Breast epithelium (tissue), 4 donors: ENCODE measurements around the gene APMAP. TPM values are rescaled to one million over a fixed set of nuclear protein-coding genes. Genes with fewer than 3 reads are reported as not detected.

ENCODE experiments used
- DNase-seq, 2 donors: peaks; one replicate each; pipeline ENCODE4 v3.0.0-alpha.2; 2019; ENCODE audit warnings: low spot score in 2 of 2
- H3K27ac ChIP-seq, 2 donors: fragments of 200-600 bp; sonication (generic) in 1 of 2; one replicate each; pipeline ENCODE4 v1.5.1; 2016 to 2019; ENCODE audit warnings: mild to moderate bottlenecking in 1 of 2
- H3K27me3 ChIP-seq, 2 donors: fragments of 200-600 bp; sonication (generic) in 1 of 2; one replicate each; pipeline versions ENCODE4 v1.5.1 to v1.6.0; 2017 to 2019; ENCODE audit warnings: control low read depth in 1 of 2, mild to moderate bottlenecking in 1 of 2
- H3K36me3 ChIP-seq: fragments of 200-600 bp; one replicate; pipeline ENCODE4 v1.5.1; 2019
- H3K4me1 ChIP-seq, 2 donors: fragments of 200-600 bp; sonication (generic); one replicate each; pipeline ENCODE4 v1.5.1; 2016 to 2019; ENCODE audit warnings: control low read depth in 1 of 2
- H3K4me3 ChIP-seq, 3 donors: fragments of 200-600 bp; sonication (generic); 1 replicate in 2 of 3; 2 replicates in 1 of 3; pipeline ENCODE4 v1.5.1; 2016 to 2019; ENCODE audit warnings: mild to moderate bottlenecking in 3 of 3, moderate library complexity in 2 of 3
- H3K9me3 ChIP-seq, 2 donors: fragments of 200-600 bp; sonication (generic) in 1 of 2; one replicate each; pipeline ENCODE4 v1.5.1; 2016 to 2019; ENCODE audit warnings: control low read depth in 1 of 2
- POLR2A ChIP-seq: fragments of 450-650 bp; IDR thresholded peaks from one replicate; pipeline ENCODE4 v1.6.1; 2016; ENCODE audit warnings: antibody characterized with exemption, mild to moderate bottlenecking, moderate library complexity
- POLR2AphosphoS5 ChIP-seq, 3 donors: sonication (generic); formaldehyde crosslinking; IDR thresholded peaks; one replicate each; pipeline ENCODE4 v1.6.1; 2017; ENCODE audit warnings: antibody characterized with exemption in 3 of 3
- intact Hi-C: fragments of 100-400 bp; cut with DNase I; formaldehyde crosslinking; loops from one replicate; pipeline ENCODE4 v1.15.1; 2023; ENCODE audit warnings: low total_unique reads
- total RNA-seq, 3 donors: library from RNA; depleted of rRNA; stranded (reverse); fragments of >200 nt; gene quantifications; one replicate each; pipeline ENCODE4 v1.1.0, GENCODE V29; 2016
- TF ChIP-seq, protein P1 (sequence below), 3 donors: fragments of 450-650 bp; IDR thresholded peaks; one replicate each; pipeline ENCODE4 v1.5.1; 2016 to 2017; ENCODE audit warnings: antibody characterized with exemption in 3 of 3, mild to moderate bottlenecking in 3 of 3, moderate library complexity in 3 of 3

APMAP gene, protein sequence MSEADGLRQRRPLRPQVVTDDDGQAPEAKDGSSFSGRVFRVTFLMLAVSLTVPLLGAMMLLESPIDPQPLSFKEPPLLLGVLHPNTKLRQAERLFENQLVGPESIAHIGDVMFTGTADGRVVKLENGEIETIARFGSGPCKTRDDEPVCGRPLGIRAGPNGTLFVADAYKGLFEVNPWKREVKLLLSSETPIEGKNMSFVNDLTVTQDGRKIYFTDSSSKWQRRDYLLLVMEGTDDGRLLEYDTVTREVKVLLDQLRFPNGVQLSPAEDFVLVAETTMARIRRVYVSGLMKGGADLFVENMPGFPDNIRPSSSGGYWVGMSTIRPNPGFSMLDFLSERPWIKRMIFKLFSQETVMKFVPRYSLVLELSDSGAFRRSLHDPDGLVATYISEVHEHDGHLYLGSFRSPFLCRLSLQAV
- total RNA-seq, result 100 to 1,000 TPM in 2 of 3 donors, 10 to 100 TPM in 1; 83.2 to 184 (median 101) TPM

DNA sequence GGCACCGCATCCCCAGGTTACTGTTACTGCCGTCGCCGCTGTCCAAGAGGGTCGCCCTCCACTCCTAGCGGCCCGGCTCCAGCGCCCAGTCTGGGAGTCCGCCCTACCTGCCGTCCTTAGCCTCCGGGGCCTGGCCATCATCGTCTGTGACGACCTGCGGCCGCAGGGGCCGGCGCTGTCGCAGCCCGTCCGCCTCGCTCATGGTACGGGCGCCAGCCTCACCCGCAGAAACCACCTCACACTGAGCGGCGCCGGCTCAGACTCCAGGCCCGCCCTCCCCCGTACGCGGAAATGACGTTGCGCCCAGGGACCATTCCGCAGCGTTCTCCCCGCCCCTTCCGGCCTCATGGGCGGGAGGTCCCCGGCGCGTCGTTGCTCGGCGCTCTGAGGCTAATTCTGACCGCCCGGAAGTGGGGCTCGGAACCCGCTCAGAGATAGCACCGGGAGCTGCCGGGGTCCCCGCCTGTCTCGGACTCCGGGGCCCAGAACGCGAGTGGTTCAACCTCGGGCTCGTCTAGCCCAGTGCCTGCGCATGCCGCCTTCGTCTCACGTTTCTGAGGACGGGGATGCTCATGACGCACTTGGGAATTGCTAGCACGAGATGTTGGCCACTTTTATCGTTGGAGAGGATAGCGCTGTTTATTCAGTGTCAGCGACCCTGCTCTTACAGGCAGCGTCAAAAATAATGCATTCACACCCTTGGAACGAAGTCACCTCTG lies at the start of gene APMAP:
Gene APMAP (minus strand): TSS at position 265 of the 719 bp plus-strand sequence. CDS start 63 bp downstream, at position 202.
- intact Hi-C loops, result loop anchor here (5.0 kb wide), 1 partner anchor 65 kb away; the partner anchor contains the start of gene ACSS1
- Histone ChIP-seq H3K36me3 (no peaks in the 10 kb centered on the region), H3K27me3 (no peaks in the 10 kb centered on the region), H3K4me1 (peaks cover 3 to 15% of the 10 kb centered on the region in 2 donors), H3K27ac (peak within 1 kb of the TSS; percentile 96 to 97), H3K9me3 (no peaks in the 10 kb centered on the region), H3K4me3 (peak within 1 kb of the TSS; percentile 79 to 85 (median 85))
- peak; percentile 93 to 96 for DNase-seq
- TF ChIP-seq, protein P1, sequence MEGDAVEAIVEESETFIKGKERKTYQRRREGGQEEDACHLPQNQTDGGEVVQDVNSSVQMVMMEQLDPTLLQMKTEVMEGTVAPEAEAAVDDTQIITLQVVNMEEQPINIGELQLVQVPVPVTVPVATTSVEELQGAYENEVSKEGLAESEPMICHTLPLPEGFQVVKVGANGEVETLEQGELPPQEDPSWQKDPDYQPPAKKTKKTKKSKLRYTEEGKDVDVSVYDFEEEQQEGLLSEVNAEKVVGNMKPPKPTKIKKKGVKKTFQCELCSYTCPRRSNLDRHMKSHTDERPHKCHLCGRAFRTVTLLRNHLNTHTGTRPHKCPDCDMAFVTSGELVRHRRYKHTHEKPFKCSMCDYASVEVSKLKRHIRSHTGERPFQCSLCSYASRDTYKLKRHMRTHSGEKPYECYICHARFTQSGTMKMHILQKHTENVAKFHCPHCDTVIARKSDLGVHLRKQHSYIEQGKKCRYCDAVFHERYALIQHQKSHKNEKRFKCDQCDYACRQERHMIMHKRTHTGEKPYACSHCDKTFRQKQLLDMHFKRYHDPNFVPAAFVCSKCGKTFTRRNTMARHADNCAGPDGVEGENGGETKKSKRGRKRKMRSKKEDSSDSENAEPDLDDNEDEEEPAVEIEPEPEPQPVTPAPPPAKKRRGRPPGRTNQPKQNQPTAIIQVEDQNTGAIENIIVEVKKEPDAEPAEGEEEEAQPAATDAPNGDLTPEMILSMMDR (IDR thresholded peaks at IDR 0.05), result no peak
- peak; percentile 97 for TF ChIP-seq POLR2A
- peak; percentile 97 to 100 (median 99) for TF ChIP-seq POLR2AphosphoS5 (IDR thresholded peaks at IDR 0.05)

DNA sequence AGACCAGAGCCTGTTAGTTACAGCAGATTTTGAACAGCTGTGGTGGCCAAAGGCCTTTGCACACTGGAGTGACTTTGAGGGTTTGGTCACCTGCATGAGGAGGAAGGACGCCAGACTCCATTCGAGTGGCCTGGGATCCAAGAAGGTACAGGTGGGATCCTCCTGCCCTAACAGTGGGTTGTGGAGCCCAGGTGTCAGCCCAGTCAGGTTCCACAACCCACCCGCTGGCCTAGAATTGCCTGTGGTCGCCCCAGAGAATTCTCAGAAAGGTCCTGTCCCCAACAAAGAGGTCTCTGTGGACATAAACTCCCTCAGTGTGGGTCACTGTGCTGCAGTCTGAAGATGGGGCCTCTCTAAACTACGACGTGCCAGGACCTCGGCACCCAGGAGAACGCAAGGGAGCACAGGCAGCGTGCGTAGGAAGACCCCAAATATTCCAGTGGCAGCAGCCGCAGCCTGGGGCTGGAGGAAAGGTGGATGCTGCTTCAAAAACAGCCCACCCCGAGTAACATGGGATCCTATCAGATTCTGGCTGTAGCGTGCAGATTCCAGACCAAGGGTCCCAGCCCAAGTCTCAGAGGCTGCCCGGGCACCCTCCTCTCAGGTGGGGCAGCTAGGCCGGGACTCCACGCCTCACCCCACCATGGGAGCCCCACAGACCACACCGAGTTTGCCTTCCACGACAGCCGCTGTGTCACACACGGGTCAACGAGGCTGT lies 49.4 kb upstream of the APMAP start:
- peak overlapping the region in 1 of 2 donors; percentile 66 for H3K27ac ChIP-seq
- peaks cover 21 to 31% of the 10 kb centered on the region in 2 donors for H3K4me1 ChIP-seq
- no peaks in the 10 kb centered on the region for H3K9me3 ChIP-seq
- no peaks in the 10 kb centered on the region for H3K27me3 ChIP-seq
- intact Hi-C loops, result no loop called here
- no peak for TF ChIP-seq POLR2AphosphoS5 (IDR thresholded peaks at IDR 0.05)
- TF ChIP-seq, protein P1 (IDR thresholded peaks at IDR 0.05), result no peak
- TF ChIP-seq POLR2A, result no peak
- DNase-seq, result no peak
- no peak overlapping the region for H3K4me3 ChIP-seq
- no peaks in the 10 kb centered on the region for H3K36me3 ChIP-seq

DNA sequence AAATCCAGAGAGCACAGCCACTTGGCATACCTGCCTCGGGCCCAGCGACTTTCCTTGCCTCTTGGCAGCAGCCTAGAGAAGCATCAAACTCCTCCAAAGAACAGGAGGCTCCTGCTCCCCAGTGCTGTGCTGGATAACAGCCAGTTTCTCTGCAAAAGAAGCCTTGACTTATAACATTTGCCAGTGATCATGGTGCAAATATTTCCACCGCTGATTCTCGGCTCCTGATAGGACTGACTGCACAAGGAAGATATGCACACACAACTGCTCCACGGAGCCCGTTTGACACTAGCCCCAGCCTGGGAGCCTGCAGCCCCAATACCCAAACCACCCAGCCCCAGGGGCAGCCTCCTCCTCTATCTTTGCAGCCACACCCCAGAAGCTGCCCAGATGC lies 47.9 kb upstream of the APMAP start:
- intact Hi-C loops, result no loop called here
- DNase-seq, result peak; percentile 61 to 71
- no peak for TF ChIP-seq POLR2A
- no peak for TF ChIP-seq POLR2AphosphoS5 (IDR thresholded peaks at IDR 0.05)
- TF ChIP-seq, protein P1 (IDR thresholded peaks at IDR 0.05), result no peak
- H3K27me3 ChIP-seq, result no peaks in the 10 kb centered on the region
- peak overlapping the region in 1 of 3 donors; percentile 17 for H3K4me3 ChIP-seq
- peaks cover 21 to 31% of the 10 kb centered on the region in 2 donors for H3K4me1 ChIP-seq
- H3K36me3 ChIP-seq, result no peaks in the 10 kb centered on the region
- H3K9me3 ChIP-seq, result no peaks in the 10 kb centered on the region
- H3K27ac ChIP-seq, result peak overlapping the region; percentile 79 to 85

DNA sequence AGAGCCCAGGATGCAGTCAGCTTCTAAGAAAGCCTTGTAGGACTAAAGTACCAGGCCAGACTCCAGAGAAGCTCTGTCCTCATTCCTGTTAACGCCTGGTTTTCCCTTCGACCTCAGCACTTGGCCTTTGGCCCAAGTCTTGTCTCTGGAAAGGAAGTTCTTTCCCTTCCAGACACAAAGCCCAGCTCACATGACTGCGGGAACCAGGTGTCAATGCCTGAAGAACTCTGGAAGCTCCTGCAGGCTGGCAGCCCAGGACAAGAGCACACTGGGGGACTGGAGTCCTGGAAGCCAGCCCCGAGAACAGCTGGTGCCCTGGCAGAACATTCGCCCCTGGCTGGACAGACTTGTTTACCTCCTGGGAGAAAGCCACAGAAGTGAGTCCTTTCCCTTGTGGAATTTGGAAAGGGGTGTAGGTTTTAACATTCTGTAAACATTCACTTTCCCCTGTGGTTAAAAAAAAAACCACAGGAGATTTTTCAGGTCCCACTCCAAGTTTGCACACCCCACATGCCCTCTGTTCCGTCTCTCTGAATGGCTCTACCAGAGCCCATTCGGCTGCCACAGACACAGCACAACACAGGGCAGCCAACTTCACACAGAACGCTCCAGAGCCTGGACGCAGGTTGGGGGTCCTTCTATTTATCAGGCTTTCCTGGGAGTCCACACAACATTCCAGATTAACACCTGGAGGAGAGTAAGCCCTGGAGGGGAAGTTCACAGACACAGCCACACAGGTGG lies 47.3 kb upstream of the APMAP start:
- TF ChIP-seq, protein P1 (IDR thresholded peaks at IDR 0.05), result peak in 1 of 3 donors; percentile 7
- TF ChIP-seq POLR2AphosphoS5 (IDR thresholded peaks at IDR 0.05), result peak; percentile 86 to 95 (median 91)
- TF ChIP-seq POLR2A, result no peak
- DNase-seq, result peak; percentile 95 to 98
- Histone ChIP-seq H3K4me1 (peaks cover 21 to 31% of the 10 kb centered on the region in 2 donors), H3K36me3 (no peaks in the 10 kb centered on the region), H3K27me3 (no peaks in the 10 kb centered on the region), H3K9me3 (no peaks in the 10 kb centered on the region), H3K27ac (peak overlapping the region; percentile 79 to 85), H3K4me3 (peak overlapping the region in 1 of 3 donors; percentile 17)
- intact Hi-C loops, result no loop called here
